ENCODE data around the gene NTM. TPM values are rescaled to one million over a fixed set of nuclear protein-coding genes. Genes with fewer than 3 reads are reported as not detected.

Gene NTM
- total RNA-seq, 4 donors from 2014 or later: 1.4 to 2.8 (median 1.7) TPM

DNA sequence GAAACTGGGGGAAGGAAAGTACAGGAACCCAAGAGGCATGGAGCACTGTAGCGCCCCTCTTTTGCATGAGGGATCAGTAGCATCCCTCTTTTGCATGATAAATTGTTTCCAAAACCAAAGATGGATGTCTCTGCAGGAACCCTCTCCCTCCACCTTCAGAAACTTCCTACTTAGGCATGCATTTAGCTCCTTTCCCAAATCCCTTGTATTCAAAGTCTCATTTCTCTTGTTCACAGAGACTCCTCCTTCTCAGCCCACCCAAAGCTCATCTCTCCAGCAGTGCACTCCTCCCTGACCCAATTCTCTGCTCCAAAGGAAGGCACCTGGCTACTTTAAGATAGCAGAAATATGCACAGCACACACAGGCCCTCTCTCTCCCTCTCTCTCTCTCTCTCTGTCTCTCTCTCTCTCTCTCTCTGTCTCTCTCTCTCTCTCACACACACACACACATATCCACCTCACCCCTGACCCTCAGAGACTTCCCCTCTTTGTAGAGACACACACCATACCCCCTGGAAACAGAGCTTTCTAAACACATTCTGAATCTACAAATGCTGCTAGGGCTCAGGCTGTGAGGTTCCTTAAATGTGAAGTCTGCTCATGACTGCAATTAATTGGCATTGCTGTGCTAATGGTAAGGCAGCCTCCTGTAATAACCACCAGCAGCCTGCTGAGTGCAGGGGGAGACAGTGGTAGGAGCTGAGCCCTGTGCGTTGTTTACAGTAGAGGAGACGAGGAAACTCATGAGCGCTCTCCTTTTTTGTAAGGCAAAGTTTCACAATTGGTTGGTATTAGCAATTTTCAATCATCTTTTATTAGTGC lies 519.6 kb downstream of the NTM start:
- Histone ChIP-seq H3K27me3 (no peaks in the 10 kb centered on the region), H3K9me3 (no peaks in the 10 kb centered on the region), H3K27ac (peak overlapping the region in 2 of 4 donors; percentile 17 to 67), H3K4me3 (no peak overlapping the region), H3K36me3 (no peaks in the 10 kb centered on the region), H3K4me1 (peaks cover 0 to 13% (median 0%) of the 10 kb centered on the region in 4 donors)
- TF ChIP-seq POLR2A (IDR thresholded peaks at IDR 0.05): no peak
- TF ChIP-seq, protein P1, sequence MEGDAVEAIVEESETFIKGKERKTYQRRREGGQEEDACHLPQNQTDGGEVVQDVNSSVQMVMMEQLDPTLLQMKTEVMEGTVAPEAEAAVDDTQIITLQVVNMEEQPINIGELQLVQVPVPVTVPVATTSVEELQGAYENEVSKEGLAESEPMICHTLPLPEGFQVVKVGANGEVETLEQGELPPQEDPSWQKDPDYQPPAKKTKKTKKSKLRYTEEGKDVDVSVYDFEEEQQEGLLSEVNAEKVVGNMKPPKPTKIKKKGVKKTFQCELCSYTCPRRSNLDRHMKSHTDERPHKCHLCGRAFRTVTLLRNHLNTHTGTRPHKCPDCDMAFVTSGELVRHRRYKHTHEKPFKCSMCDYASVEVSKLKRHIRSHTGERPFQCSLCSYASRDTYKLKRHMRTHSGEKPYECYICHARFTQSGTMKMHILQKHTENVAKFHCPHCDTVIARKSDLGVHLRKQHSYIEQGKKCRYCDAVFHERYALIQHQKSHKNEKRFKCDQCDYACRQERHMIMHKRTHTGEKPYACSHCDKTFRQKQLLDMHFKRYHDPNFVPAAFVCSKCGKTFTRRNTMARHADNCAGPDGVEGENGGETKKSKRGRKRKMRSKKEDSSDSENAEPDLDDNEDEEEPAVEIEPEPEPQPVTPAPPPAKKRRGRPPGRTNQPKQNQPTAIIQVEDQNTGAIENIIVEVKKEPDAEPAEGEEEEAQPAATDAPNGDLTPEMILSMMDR (IDR thresholded peaks at IDR 0.05): no peak
- no peak for DNase-seq

DNA sequence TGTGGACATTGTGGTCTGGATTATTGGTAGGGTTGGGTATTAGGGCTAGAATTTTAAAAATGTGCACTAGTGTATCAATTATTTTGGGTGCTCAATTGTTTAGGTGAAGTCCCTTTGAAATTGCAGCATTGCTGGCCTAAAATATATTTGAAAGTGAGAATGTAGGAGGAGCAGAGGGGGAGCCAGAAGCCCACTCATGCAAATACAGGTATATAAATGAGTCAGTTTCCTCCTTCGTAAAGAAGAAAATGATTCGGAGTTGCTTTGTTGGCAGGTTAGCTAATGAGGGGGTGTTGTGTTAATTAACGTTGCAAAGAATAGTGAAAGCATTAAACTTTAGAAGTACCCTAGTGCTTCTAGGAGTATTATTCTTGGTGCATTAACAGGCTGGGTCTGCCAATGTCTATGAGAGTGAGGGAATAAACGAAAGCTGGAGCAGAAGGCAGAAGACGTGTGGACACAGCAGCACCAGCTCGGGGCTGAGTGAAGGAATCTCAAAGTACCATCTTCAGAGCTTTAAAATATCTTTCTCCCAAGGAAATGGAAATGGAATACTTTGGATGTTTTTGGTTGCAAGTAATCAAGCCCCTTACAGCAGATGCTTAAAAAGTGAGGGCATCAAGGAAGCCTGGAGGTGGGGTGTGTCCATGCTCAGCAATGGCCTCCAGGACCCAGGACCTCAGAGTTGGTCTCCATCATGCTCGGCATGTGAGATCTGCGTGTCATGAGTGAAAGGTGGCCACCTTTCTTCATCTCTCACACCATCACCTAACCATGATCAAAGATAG lies 522.9 kb downstream of the NTM start:
- Histone ChIP-seq H3K27me3 (no peaks in the 10 kb centered on the region), H3K4me1 (peaks cover 0 to 13% (median 0%) of the 10 kb centered on the region in 4 donors), H3K27ac (no peak overlapping the region), H3K36me3 (no peaks in the 10 kb centered on the region), H3K4me3 (no peak overlapping the region), H3K9me3 (no peaks in the 10 kb centered on the region)
- TF ChIP-seq POLR2A (IDR thresholded peaks at IDR 0.05): no peak
- TF ChIP-seq, protein P1 (IDR thresholded peaks at IDR 0.05): no peak
- DNase-seq: no peak

DNA sequence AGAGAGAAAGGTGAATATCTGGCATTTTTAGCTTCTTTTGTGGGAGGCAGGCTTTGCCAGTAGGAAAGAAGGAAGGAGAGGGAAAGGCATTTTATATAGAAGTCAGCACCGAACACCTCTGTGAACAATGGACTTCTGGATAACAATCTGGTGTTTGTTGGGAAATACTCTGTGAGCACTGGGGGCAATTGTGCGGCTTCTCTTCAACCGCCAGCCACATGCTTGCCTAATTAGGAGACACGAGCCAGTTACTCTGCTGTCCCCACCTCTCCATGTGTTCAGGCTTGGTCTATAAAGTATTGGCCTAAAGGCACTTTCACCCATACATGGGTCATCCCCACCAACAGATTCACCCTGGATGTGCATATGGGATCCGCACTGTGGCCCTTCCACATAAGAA lies 523.6 kb downstream of the NTM start:
- Histone ChIP-seq H3K9me3 (no peaks in the 10 kb centered on the region), H3K27ac (no peak overlapping the region), H3K4me3 (no peak overlapping the region), H3K27me3 (no peaks in the 10 kb centered on the region), H3K4me1 (peaks cover 0 to 13% (median 0%) of the 10 kb centered on the region in 4 donors), H3K36me3 (no peaks in the 10 kb centered on the region)
- DNase-seq: no peak
- TF ChIP-seq POLR2A (IDR thresholded peaks at IDR 0.05): no peak
- TF ChIP-seq, protein P1 (IDR thresholded peaks at IDR 0.05): no peak

DNA sequence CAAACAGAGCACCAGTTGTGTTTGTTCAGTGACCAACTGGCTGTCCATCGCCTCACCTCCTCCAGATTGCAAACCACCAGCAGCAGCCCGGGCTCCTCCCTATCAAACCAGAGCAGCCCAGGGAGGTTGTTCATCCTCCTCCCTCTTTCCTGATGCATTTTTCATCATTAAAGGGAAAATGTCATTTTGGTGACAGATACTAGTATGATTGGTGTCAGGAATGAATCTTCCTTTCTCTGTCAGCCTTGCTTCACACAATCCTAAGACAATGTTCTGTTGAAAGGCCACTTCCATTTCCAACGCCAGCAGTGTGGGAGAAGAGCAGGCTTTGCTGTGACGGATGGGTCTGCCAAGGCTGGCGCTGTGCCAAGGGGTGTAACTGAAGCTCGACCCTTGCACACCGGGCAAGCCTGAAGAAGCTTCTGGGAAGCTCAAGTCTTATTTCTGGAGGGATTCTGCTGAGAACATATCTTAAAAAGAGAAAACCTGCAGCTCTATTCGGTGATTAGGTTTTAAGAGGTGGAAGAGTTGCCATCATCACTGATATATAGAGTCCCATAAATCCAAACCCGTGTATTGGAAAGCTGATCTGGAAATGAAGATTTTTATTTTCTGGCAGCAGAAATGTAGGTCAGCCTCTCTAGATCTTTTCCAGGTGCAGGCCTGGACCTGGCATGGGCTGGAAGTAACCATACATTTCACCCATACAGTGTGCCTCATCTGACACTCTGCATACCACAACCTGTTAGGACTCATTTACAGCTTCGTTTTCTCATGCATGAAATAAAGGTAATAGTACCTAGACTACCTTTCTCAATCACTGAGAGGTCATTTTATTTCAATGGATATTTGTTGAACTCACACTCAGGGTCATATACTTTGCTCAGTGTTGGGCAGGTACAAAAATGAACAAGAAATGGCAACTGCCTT lies 524.5 kb downstream of the NTM start:
- Histone ChIP-seq H3K9me3 (no peaks in the 10 kb centered on the region), H3K36me3 (no peaks in the 10 kb centered on the region), H3K27ac (no peak overlapping the region), H3K4me1 (peaks cover 0 to 5% (median 0%) of the 10 kb centered on the region in 4 donors), H3K4me3 (no peak overlapping the region), H3K27me3 (no peaks in the 10 kb centered on the region)
- DNase-seq: no peak
- TF ChIP-seq, protein P1 (IDR thresholded peaks at IDR 0.05): no peak
- TF ChIP-seq POLR2A (IDR thresholded peaks at IDR 0.05): no peak

DNA sequence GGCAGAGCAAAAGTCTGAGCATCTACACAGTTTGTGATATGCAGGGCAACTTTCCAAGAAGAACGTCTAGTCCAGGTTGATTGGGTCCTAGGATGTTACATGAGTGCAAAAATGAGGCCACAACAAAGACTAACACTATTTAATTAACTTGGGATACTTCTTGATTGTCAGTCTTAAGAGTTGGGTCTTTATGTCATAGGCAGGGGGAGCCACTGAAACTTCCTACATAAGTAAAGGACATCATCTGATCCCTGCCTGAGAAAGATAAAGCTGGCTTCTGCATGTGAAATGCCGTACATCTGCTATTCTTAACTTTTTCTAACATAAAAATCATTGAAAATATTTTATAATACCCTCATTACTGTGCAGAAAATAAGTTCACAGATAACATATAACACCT lies 525.5 kb downstream of the NTM start:
- no peak for DNase-seq
- Histone ChIP-seq H3K4me3 (no peak overlapping the region), H3K27me3 (no peaks in the 10 kb centered on the region), H3K4me1 (no peaks in the 10 kb centered on the region), H3K36me3 (no peaks in the 10 kb centered on the region), H3K9me3 (no peaks in the 10 kb centered on the region), H3K27ac (no peak overlapping the region)
- TF ChIP-seq, protein P1 (IDR thresholded peaks at IDR 0.05): no peak
- no peak for TF ChIP-seq POLR2A (IDR thresholded peaks at IDR 0.05)

Data from Peyer's patch (tissue), 4 donors.